Liver (tissue), 9 donors: ENCODE data around the gene FOXB2. TPM values are rescaled to one million over a fixed set of nuclear protein-coding genes. Genes with fewer than 3 reads are reported as not detected.

Experiments used
- DNase-seq: peaks from one replicate; pipeline ENCODE4 v3.0.0-alpha.2; 2017; ENCODE audit warnings: low spot score
- H3K27ac ChIP-seq, 2 donors: one replicate each; pipeline ENCODE4 v1.7.0; 2013; ENCODE audit warnings: inconsistent platforms in 2 of 2, low read length in 2 of 2, control low read depth in 1 of 2, low read depth in 1 of 2, mild to moderate bottlenecking in 1 of 2
- H3K27me3 ChIP-seq, 4 donors: one replicate each; pipeline versions ENCODE4 v1.6.1 to v1.7.0; 2013; ENCODE audit warnings: low read length in 3 of 4, inconsistent platforms in 1 of 4, mild to moderate bottlenecking in 1 of 4, moderate library complexity in 1 of 4; ENCODE audit not compliant: control insufficient read depth in 4 of 4, insufficient read depth in 4 of 4
- H3K36me3 ChIP-seq, 4 donors: one replicate each; pipeline versions ENCODE4 v1.6.1 to v1.7.0; 2013; ENCODE audit warnings: low read length in 3 of 4, mild to moderate bottlenecking in 3 of 4, low read depth in 1 of 4, moderate library complexity in 1 of 4; ENCODE audit not compliant: control insufficient read depth in 4 of 4, insufficient read depth in 3 of 4
- H3K4me1 ChIP-seq, 4 donors: one replicate each; pipeline versions ENCODE4 v1.6.1 to v1.7.0; 2013; ENCODE audit warnings: low read length in 3 of 4, mild to moderate bottlenecking in 3 of 4, moderate library complexity in 1 of 4; ENCODE audit not compliant: control insufficient read depth in 4 of 4, insufficient read depth in 4 of 4
- H3K4me3 ChIP-seq, 3 donors: one replicate each; pipeline versions ENCODE4 v1.6.1 to v1.7.0; 2013; ENCODE audit warnings: low read length in 3 of 3, control low read depth in 1 of 3, low read depth in 1 of 3, mild to moderate bottlenecking in 1 of 3
- H3K9ac ChIP-seq, 2 donors: one replicate each; pipeline ENCODE4 v1.7.0; 2013; ENCODE audit warnings: low read length in 2 of 2, mild to moderate bottlenecking in 2 of 2, moderate library complexity in 2 of 2, control low read depth in 1 of 2, low read depth in 1 of 2
- H3K9me3 ChIP-seq, 4 donors: one replicate each; pipeline versions ENCODE4 v1.6.1 to v1.7.0; 2013; ENCODE audit warnings: low read length in 3 of 4; ENCODE audit not compliant: control insufficient read depth in 4 of 4
- EGR1 ChIP-seq, 2 donors: IDR thresholded peaks; 2 replicates each; pipeline ENCODE4 v1.6.1; 2016 to 2018; ENCODE audit warnings: antibody characterized with exemption in 2 of 2, low read depth in 2 of 2
- GABPA ChIP-seq, 2 donors: IDR thresholded peaks in 1 of 2; conservative IDR thresholded peaks in 1 of 2; 2 replicates each; pipeline ENCODE4 v1.6.1; 2016; ENCODE audit warnings: antibody characterized with exemption in 2 of 2, mild to moderate bottlenecking in 1 of 2, moderate library complexity in 1 of 2
- HNF4A ChIP-seq, 2 donors: conservative IDR thresholded peaks; 2 replicates each; pipeline ENCODE4 v1.6.1; 2016; ENCODE audit warnings: antibody characterized with exemption in 2 of 2, mild to moderate bottlenecking in 2 of 2
- HNF4G ChIP-seq: IDR thresholded peaks from 2 replicates; pipeline ENCODE4 v1.6.1; 2016; ENCODE audit warnings: antibody characterized with exemption
- JUND ChIP-seq, 2 donors: IDR thresholded peaks; 2 replicates each; pipeline ENCODE4 v1.6.1; 2016; ENCODE audit warnings: antibody characterized with exemption in 2 of 2
- MAX ChIP-seq: IDR thresholded peaks from 2 replicates; pipeline ENCODE4 v1.6.1; 2016; ENCODE audit warnings: antibody characterized with exemption
- NR2F2 ChIP-seq: IDR thresholded peaks from 2 replicates; pipeline ENCODE4 v1.6.1; 2016; ENCODE audit warnings: antibody characterized with exemption
- RXRA ChIP-seq, 2 donors: IDR thresholded peaks; 2 replicates each; pipeline ENCODE4 v1.6.1; 2017 to 2018; ENCODE audit warnings: antibody characterized with exemption in 2 of 2, mild to moderate bottlenecking in 1 of 2
- SP1 ChIP-seq: IDR thresholded peaks from 2 replicates; pipeline ENCODE4 v1.6.1; 2018; ENCODE audit warnings: antibody characterized with exemption, mild to moderate bottlenecking
- TAF1 ChIP-seq: conservative IDR thresholded peaks from 2 replicates; pipeline ENCODE4 v1.6.1; 2016; ENCODE audit warnings: antibody characterized with exemption, mild to moderate bottlenecking
- WGBS: extraction: QIAGEN DNeasy Blood & Tissue Kit; methylation state at CpG from one replicate; pipeline ENCODE4 v1.1.7; 2013; 5-methylcytosine and 5-hydroxymethylcytosine counted together
- polyA plus RNA-seq, 2 donors: library from polyadenylated mRNA; stranded (reverse) in 1 of 2; unstranded in 1 of 2; fragments of 200-250 nt in 1 of 2; fragments of >200 nt in 1 of 2; fragmentation: Nextera tagmentation in 1 of 2; extraction: Ambion mirVana in 1 of 2; gene quantifications; one replicate each; pipeline versions ENCODE4 v1.2.1 to v1.2.3, GENCODE V29; 2013 to 2015
- total RNA-seq, 2 donors: library from RNA; depleted of rRNA; stranded (reverse); fragments of >200 nt; gene quantifications; one replicate each; pipeline ENCODE4 v1.2.3, GENCODE V29; 2014
- TF ChIP-seq, protein P1 (sequence below): IDR thresholded peaks from 2 replicates; pipeline ENCODE4 v1.6.1; 2016; ENCODE audit warnings: antibody characterized with exemption, mild to moderate bottlenecking
- TF ChIP-seq, protein P2 (sequence below): IDR thresholded peaks from 2 replicates; pipeline ENCODE4 v1.6.1; 2016; ENCODE audit warnings: antibody characterized with exemption
- donor health status: healthy.
- donor health status: healthy.
- donor health status: healthy.
- donor health status: healthy.
- donor health status: healthy.

FOXB2 gene
- total and polyA plus RNA-seq, 4 donors: not detected

- WGBS: 5% methylated on average over 38 of the region's 38 CpGs
- Histone ChIP-seq H3K9ac (no peak overlapping the region), H3K4me1 (peaks cover 4 to 44% (median 26%) of the 10 kb centered on the region in 4 donors), H3K36me3 (no peaks in the 10 kb centered on the region), H3K27me3 (peaks cover 12 to 41% (median 36%) of the 10 kb centered on the region in 4 donors), H3K4me3 (no peak overlapping the region), H3K27ac (no peak overlapping the region), H3K9me3 (no peaks in the 10 kb centered on the region)
- TF ChIP-seq HNF4G: no peak
- no peak for TF ChIP-seq JUND (IDR thresholded peaks at IDR 0.05)
- TF ChIP-seq, protein P1, sequence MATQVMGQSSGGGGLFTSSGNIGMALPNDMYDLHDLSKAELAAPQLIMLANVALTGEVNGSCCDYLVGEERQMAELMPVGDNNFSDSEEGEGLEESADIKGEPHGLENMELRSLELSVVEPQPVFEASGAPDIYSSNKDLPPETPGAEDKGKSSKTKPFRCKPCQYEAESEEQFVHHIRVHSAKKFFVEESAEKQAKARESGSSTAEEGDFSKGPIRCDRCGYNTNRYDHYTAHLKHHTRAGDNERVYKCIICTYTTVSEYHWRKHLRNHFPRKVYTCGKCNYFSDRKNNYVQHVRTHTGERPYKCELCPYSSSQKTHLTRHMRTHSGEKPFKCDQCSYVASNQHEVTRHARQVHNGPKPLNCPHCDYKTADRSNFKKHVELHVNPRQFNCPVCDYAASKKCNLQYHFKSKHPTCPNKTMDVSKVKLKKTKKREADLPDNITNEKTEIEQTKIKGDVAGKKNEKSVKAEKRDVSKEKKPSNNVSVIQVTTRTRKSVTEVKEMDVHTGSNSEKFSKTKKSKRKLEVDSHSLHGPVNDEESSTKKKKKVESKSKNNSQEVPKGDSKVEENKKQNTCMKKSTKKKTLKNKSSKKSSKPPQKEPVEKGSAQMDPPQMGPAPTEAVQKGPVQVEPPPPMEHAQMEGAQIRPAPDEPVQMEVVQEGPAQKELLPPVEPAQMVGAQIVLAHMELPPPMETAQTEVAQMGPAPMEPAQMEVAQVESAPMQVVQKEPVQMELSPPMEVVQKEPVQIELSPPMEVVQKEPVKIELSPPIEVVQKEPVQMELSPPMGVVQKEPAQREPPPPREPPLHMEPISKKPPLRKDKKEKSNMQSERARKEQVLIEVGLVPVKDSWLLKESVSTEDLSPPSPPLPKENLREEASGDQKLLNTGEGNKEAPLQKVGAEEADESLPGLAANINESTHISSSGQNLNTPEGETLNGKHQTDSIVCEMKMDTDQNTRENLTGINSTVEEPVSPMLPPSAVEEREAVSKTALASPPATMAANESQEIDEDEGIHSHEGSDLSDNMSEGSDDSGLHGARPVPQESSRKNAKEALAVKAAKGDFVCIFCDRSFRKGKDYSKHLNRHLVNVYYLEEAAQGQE: no peak
- TF ChIP-seq, protein P2, sequence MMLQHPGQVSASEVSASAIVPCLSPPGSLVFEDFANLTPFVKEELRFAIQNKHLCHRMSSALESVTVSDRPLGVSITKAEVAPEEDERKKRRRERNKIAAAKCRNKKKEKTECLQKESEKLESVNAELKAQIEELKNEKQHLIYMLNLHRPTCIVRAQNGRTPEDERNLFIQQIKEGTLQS: no peak
- no peak for TF ChIP-seq HNF4A (conservative IDR thresholded peaks at IDR 0.05)
- TF ChIP-seq MAX: no peak
- TF ChIP-seq EGR1 (IDR thresholded peaks at IDR 0.05; ENCODE audit: low read depth in 2 of 2): no peak
- no peak for TF ChIP-seq TAF1
- TF ChIP-seq RXRA (IDR thresholded peaks at IDR 0.05): no peak
- DNase-seq: no peak
These were observed 4.7 kb upstream of the FOXB2 start for GRCh38 chr9:77014597-77015263.

DNA sequence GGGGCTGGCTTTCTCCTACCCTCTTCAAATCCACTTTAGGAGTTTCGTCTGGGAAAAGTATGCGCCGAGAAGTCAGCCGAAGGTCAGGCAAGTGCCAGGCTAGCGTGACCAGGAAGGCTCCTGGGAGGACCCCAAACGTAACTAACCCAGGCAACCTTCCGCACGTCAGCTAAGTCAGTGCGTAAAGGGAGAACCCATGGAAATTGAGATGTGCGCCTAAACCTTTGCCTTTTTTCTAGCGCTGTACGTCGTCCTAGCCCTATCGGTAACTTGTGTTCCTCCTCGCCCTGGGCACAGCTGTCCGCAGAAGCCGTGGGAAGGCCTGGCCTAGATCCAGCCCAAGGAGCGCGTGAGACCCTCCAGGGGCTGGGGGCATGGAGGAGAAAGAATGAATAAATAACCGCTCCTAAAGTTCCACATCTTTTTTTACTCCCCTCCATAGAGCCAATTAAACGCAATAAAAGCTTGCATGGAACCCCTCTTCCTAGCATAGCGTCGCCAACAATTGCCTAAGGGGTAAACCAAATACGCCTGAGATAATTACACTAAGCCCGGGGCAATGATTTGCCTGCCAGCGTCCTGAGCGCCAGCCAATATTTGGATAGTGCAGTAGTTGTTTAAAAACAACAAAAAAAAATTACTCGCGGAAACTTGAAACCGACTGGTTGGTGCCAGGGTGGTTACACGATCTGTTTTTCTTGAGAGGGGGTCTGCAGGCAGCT, 4.0 kb upstream of the FOXB2 start:
- Histone ChIP-seq H3K9ac (no peak overlapping the region), H3K36me3 (no peaks in the 10 kb centered on the region), H3K27ac (no peak overlapping the region), H3K27me3 (peaks cover 12 to 42% (median 33%) of the 10 kb centered on the region in 4 donors), H3K4me1 (peaks cover 9 to 50% (median 28%) of the 10 kb centered on the region in 4 donors), H3K4me3 (no peak overlapping the region), H3K9me3 (no peaks in the 10 kb centered on the region)
- no peak for TF ChIP-seq MAX
- no peak for TF ChIP-seq JUND (IDR thresholded peaks at IDR 0.05)
- TF ChIP-seq NR2F2: no peak
- 4% methylated on average over 31 of the region's 31 CpGs for WGBS
- no peak for DNase-seq

DNA sequence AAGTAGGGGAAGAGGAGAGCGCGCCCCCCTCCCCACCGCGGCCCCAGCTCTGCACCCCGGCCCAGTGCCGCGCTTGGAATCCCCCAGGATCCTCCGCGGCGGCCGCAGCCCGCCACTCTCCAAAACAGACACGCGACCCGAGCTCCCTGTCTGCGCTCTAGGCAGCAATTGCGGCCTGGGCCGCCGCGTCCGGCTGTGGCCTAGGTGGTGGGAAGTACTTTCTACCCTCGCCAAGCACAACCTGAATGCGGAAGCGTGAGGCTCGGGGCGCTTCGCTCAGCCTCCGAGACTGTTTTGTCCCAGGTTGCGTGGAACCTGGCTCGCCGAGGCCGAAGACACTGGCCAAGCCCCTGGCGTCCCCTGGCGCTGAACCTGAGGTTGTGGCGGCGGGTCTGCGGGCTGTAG, 3.3 kb upstream of the FOXB2 start:
- Histone ChIP-seq H3K27ac (no peak overlapping the region), H3K4me1 (peaks cover 13 to 54% (median 31%) of the 10 kb centered on the region in 4 donors), H3K9me3 (no peaks in the 10 kb centered on the region), H3K27me3 (peaks cover 9 to 42% (median 34%) of the 10 kb centered on the region in 4 donors), H3K4me3 (no peak overlapping the region), H3K36me3 (no peaks in the 10 kb centered on the region), H3K9ac (no peak overlapping the region)
- DNase-seq: no peak
- no peak for TF ChIP-seq HNF4A (conservative IDR thresholded peaks at IDR 0.05)
- TF ChIP-seq EGR1 (IDR thresholded peaks at IDR 0.05; ENCODE audit: low read depth in 2 of 2): no peak
- no peak for TF ChIP-seq SP1
- no peak for TF ChIP-seq HNF4G
- no peak for TF ChIP-seq RXRA (IDR thresholded peaks at IDR 0.05)
- TF ChIP-seq, protein P2: no peak
- TF ChIP-seq GABPA (IDR thresholded peaks at IDR 0.05 in 1 of 2, conservative IDR thresholded peaks at IDR 0.05 in 1 of 2): no peak
- TF ChIP-seq MAX: no peak
- no peak for TF ChIP-seq TAF1
- WGBS: 2% methylated on average over 37 of the region's 37 CpGs
